A673 (cell line): ENCODE measurements around the gene RBM17. TPM values are rescaled to one million over a fixed set of nuclear protein-coding genes. Genes with fewer than 3 reads are reported as not detected.
"Not testable (repeated sequence)": the region's sequence is repeated elsewhere in the genome, so short reads cannot be mapped to it uniquely, and the experiment has no call there.

ENCODE experiments used
- BruUV-seq: library from RNA; stranded (reverse); fragments of 400-500 nt; replicated peaks from 2 replicates; lab custom pipeline; 2021; lab: Mats Ljungman, UMichigan
- CTCF ChIA-PET: fragments of 300-600 bp; sonication (Branson Sonifier 250); formaldehyde crosslinking; loops from one replicate; lab custom pipeline; 2022; ENCODE audit warnings: antibody characterized with exemption; lab: Charles Lee
- POLR2A ChIA-PET: fragments of 300-600 bp; sonication (Branson Sonifier 250); formaldehyde crosslinking; loops from one replicate; lab custom pipeline; 2022; ENCODE audit warnings: antibody characterized with exemption; ENCODE audit not compliant: low non-redundant PET; lab: Charles Lee
- DNase-seq: peaks from one replicate; pipeline ENCODE4 v3.0.0-alpha.2; 2015; ENCODE audit warnings: low spot score
- H3K27ac ChIP-seq: fragments of 200-600 bp; sonication (generic); 2 replicates; pipeline ENCODE4 v1.5.1; 2016; ENCODE audit warnings: mixed run types, low read depth, mild to moderate bottlenecking, mixed read lengths, antibody characterized with exemption, low read length; ENCODE audit not compliant: poor library complexity, severe bottlenecking
- H3K27me3 ChIP-seq: fragments of 200-600 bp; sonication (generic); replicated peaks from 2 replicates; pipeline ENCODE4 v1.6.1; 2017; ENCODE audit warnings: mixed run types, low read depth, mild to moderate bottlenecking, mixed read lengths, antibody characterized with exemption, low read length; ENCODE audit not compliant: insufficient read depth, poor library complexity
- H3K36me3 ChIP-seq: fragments of 200-600 bp; sonication (generic); 2 replicates; pipeline ENCODE4 v1.6.1; 2016; ENCODE audit warnings: mixed run types, mild to moderate bottlenecking, mixed read lengths, antibody characterized with exemption, low read length; ENCODE audit not compliant: insufficient read depth, poor library complexity, severe bottlenecking
- H3K4me1 ChIP-seq: fragments of 200-600 bp; sonication (generic); 2 replicates; pipeline ENCODE4 v1.6.1; 2017; ENCODE audit warnings: mixed run types, mild to moderate bottlenecking, mixed read lengths, antibody characterized with exemption, low read length; ENCODE audit not compliant: insufficient read depth, poor library complexity, severe bottlenecking
- H3K4me3 ChIP-seq: fragments of 200-600 bp; sonication (generic); 2 replicates; pipeline ENCODE4 v1.5.1; 2016; ENCODE audit warnings: low read depth, mixed run types, mild to moderate bottlenecking, mixed read lengths, low read length; ENCODE audit not compliant: poor library complexity, severe bottlenecking
- H3K9me3 ChIP-seq: fragments of 200-600 bp; sonication (generic); 2 replicates; pipeline ENCODE4 v1.6.1; 2016; ENCODE audit warnings: mixed run types, low read depth, mild to moderate bottlenecking, mixed read lengths, antibody characterized with exemption, low read length; ENCODE audit not compliant: poor library complexity, severe bottlenecking
- CTCF ChIP-seq: fragments of 300-800, 200-600 bp; sonication (generic); conservative IDR thresholded peaks from 2 replicates; pipeline ENCODE4 v1.5.1; 2017; ENCODE audit warnings: low read depth, mild to moderate bottlenecking, antibody characterized with exemption, low read length, moderate library complexity, mixed read lengths
- EZH2 ChIP-seq: fragments of 200-600 bp; sonication (generic); IDR thresholded peaks from 2 replicates; pipeline ENCODE4 v1.6.1; 2017; ENCODE audit warnings: borderline replicate concordance, low read depth, mild to moderate bottlenecking, mixed read lengths, antibody characterized with exemption, low read length; ENCODE audit not compliant: poor library complexity, severe bottlenecking
- intact Hi-C: fragments of 100-400 bp; cut with micrococcal nuclease; formaldehyde crosslinking; loops from one replicate; pipeline ENCODE4 v1.10.0; 2022; ENCODE audit not compliant: unreplicated experiment
- microRNA-seq: library from miRNA; unstranded; fragments of <30 nt; microRNA quantifications from one replicate; pipeline ENCODE4 v1.2.0, GENCODE V29; 2021
- total RNA-seq: library from RNA; stranded (reverse); gene quantifications from 2 replicates; pipeline ENCODE4 v1.2.3, GENCODE V29; 2021

The RBM17 gene
- total RNA-seq, 1 experiment from 2014 or later = 195 TPM

DNA sequence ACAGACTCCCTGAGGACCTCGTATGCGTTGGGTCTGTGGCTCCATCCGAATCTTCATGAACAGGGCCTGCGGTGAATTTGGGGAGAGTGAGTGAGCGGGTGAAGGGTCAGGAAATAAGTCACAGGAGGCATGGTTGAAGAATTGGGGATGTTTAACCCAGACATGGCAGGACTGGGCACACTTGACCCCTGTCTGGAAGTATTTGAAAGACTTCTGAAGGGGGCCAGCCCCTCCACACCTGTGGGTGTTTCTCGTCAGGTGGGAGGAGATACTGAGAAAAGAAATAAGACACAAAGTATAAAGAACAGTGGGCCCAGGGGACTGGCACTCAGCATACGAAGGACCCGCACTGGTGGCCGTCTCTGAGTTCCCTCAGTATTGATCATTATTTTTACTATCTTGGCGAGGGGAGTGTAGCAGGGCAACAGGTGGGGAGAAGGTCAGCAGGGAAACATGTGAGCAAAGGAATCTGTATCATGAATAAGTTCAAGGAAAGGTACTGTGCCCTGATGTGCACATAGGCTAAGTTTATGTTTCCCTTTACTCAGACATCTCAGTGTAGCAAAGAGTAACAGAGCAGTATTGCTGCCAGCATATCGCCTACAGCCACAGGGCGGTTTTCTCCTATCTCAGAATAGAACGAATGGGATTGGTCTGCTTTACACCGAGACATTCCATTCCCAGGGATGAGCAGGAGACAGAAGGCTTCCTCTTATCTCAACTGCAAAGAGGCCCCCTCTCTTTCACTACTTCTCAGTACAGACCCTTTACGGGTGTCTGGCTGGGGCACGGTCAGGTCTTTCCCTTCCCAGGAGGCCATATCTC, 75.6 kb downstream of the RBM17 start:
- ChIA-PET CTCF (no interaction called here), POLR2A (interaction anchor here (0.6 to 0.7 kb wide), 2 partner anchors 80 to 354 kb away, joined by 3 read pairs; no protein-coding TSS in a partner anchor)
- TF ChIP-seq EZH2 (no peak), CTCF (no peak)
- H3K4me3 ChIP-seq = peak overlapping the region; percentile 82
- H3K9me3 ChIP-seq = no peaks in the 10 kb centered on the region
- H3K4me1 ChIP-seq = peaks cover 5% of the 10 kb centered on the region
- no peak for DNase-seq
- peaks cover 3% of the 10 kb centered on the region for H3K36me3 ChIP-seq
- H3K27me3 ChIP-seq = no peaks in the 10 kb centered on the region
- BruUV-seq = no TSS peak
- intact Hi-C loops = no loop called here
- H3K27ac ChIP-seq = peak overlapping the region; percentile 83

- peaks cover 3% of the 10 kb centered on the region for H3K36me3 ChIP-seq
- TF ChIP-seq CTCF (no peak), EZH2 (no peak)
- H3K9me3 ChIP-seq = no peaks in the 10 kb centered on the region
- peaks cover 13% of the 10 kb centered on the region for H3K4me1 ChIP-seq
- no peak overlapping the region for H3K4me3 ChIP-seq
- CTCF ChIA-PET = no interaction called here
- H3K27ac ChIP-seq = no peak overlapping the region
- no peaks in the 10 kb centered on the region for H3K27me3 ChIP-seq
- DNase-seq = no peak
- no TSS peak for BruUV-seq
- POLR2A ChIA-PET = no interaction called here
- intact Hi-C loops = no loop called here
Observed at GRCh38 chr10:6165221-6165725, 76.4 kb downstream of the RBM17 start.

DNA sequence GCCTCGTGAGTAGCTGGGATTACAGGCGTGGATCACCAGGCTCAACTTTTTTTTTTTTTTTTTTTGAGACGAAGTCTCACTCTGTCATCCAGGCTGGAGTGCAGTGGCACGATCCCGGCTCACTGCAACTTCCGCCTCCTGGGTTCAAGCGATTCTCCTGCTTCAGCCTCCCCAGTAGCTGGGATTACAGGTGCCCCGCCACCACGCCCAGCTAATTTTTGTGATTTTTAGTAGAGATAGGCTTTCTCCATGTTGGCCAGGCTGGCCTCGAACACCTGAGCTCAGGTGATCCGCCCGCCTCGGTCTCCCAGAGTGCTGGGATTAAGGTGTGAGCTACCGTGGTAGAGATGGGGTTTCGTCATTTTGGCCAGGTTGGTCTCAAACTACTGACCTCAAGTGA, 77.1 kb downstream of the RBM17 start:
- CTCF ChIA-PET, DNase-seq, intact Hi-C loops, H3K27ac ChIP-seq, H3K4me3 ChIP-seq, H3K9me3 ChIP-seq, H3K27me3 ChIP-seq, H3K36me3 ChIP-seq, POLR2A ChIA-PET, BruUV-seq: not testable (repeated sequence)
- peaks cover 19% of the 10 kb centered on the region for H3K4me1 ChIP-seq

Small RNAs within 50 kb of the gene (microRNA-seq; reads per million reads assigned to microRNA genes)
- gene MIR3155A = not detected
- gene MIR3155B = not detected

Other genes starting within 250 kb of the RBM17 start
- 16.2 and 17.3 TPM in 2 replicates for gene ANKRD16, start 199.1 kb upstream of the RBM17 start, total RNA-seq
- 84.0 and 87.5 TPM in 2 replicates for gene FBH1, start 198.8 kb upstream of the RBM17 start, total RNA-seq
- gene IL15RA, start 111.5 kb upstream of the RBM17 start, total RNA-seq = 1.1 and 1.7 TPM in 2 replicates
- not detected in 2 replicates for gene IL2RA, start 26.7 kb upstream of the RBM17 start, total RNA-seq
- gene PFKFB3, start 113.9 kb downstream of the RBM17 start, total RNA-seq = 42.8 and 53.0 TPM in 2 replicates